Heart left ventricle (tissue), 13 donors: ENCODE measurements around the gene KLHDC8A.

ENCODE experiments used
- POLR2A ChIP-seq, 2 donors: fragments of 450-650 bp; IDR thresholded peaks; one replicate each; pipeline ENCODE4 v1.6.1; 2017; ENCODE audit warnings: antibody characterized with exemption in 2 of 2, mild to moderate bottlenecking in 2 of 2, moderate library complexity in 2 of 2
- TF ChIP-seq, protein P1 (sequence below), 12 donors: fragments of 200-600 bp; sonication (generic) in 4 of 12; IDR thresholded peaks; one replicate each; pipeline versions ENCODE4 v1.5.0 to v1.8.0; 2018 to 2022; ENCODE audit warnings: antibody characterized with exemption in 12 of 12, mild to moderate bottlenecking in 5 of 12
- donor health status: ischemic (EF 13 %, LVEDD 7.1; RV severe dilation, severe dysfunction).
- donor health status: DM: no; HTN: yes; CAD: no.
- donor health status: DM: no; HTN: no; CAD: no.
- donor health status: ischemic (EF 25% LVEDD 6.9; RV normal size, moderate dysfunction).
- donor health status: ischemic (EF 25% LVEDD 5.7; RV mildly dilated, moderate dysfunction).
- donor health status: ischemic (EF 35%, LVEDD 5.7; RV mildly dilated, moderate dysfunction).
- donor health status: nonischemic (EF 11% LVEDD 7.7; RV severe dilation, severe dysfunction).
- donor health status: DM: yes; HTN: yes; CAD: no.
- donor health status: PGD.
- donor health status: ischemic (EF 29% LVEDD 5.4; RV normal size, mild dysfunction).
- donor health status: nonischemic (EF 23%, LVEDD 6.1; RV moderate dilation, normal function).

DNA sequence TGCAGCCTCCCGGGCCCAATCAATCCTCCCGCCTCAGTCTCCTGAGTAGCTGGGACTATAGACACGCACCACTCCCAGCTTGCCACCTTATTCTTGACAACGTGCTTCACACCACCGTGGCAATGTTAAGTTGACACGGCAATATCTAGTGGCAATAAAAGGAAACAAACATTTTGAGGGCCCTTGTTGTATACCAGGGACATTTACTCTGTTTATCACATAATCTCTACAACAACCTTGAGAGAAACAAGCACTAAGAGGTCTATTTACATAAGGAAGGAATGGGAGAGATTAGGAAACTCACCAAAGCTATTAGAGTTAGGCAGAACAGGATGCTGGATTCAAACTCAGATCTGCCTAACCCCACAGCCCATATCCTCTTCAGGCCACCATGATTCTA, 3.1 kb downstream of the KLHDC8A start:
- TF ChIP-seq, protein P1, sequence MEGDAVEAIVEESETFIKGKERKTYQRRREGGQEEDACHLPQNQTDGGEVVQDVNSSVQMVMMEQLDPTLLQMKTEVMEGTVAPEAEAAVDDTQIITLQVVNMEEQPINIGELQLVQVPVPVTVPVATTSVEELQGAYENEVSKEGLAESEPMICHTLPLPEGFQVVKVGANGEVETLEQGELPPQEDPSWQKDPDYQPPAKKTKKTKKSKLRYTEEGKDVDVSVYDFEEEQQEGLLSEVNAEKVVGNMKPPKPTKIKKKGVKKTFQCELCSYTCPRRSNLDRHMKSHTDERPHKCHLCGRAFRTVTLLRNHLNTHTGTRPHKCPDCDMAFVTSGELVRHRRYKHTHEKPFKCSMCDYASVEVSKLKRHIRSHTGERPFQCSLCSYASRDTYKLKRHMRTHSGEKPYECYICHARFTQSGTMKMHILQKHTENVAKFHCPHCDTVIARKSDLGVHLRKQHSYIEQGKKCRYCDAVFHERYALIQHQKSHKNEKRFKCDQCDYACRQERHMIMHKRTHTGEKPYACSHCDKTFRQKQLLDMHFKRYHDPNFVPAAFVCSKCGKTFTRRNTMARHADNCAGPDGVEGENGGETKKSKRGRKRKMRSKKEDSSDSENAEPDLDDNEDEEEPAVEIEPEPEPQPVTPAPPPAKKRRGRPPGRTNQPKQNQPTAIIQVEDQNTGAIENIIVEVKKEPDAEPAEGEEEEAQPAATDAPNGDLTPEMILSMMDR (IDR thresholded peaks at IDR 0.05), result no peak
- no peak for TF ChIP-seq POLR2A (IDR thresholded peaks at IDR 0.05)
